DOHH2 (cell line): ENCODE results near the gene PDE8A.

Experiments used
- CTCF ChIP-seq: fragments of 200-600 bp; sonication (generic); IDR thresholded peaks from one replicate; pipeline ENCODE4 v1.5.1; 2014; ENCODE audit warnings: antibody characterized with exemption, mild to moderate bottlenecking, low read depth, low read length; ENCODE audit not compliant: poor library complexity, severe bottlenecking
- EZH2phosphoT487 ChIP-seq: fragments of 200-600 bp; sonication (generic); IDR thresholded peaks from 2 replicates; pipeline ENCODE4 v1.6.1; 2017; ENCODE audit warnings: borderline replicate concordance, mild to moderate bottlenecking, antibody characterized with exemption, low read length, moderate library complexity, mixed read lengths

- no peak for TF ChIP-seq CTCF
- no peak for TF ChIP-seq EZH2phosphoT487
Measured at GRCh38 chr15:85174521-85174920, 192.9 kb downstream of the PDE8A start.
